GM21423 (cell line): Measurements from ENCODE around the gene PRKAA2.

ENCODE experiments used
- ATAC-seq: cut with Tn5 transposase; IDR thresholded peaks from one replicate; pipeline ENCODE4 v1.9.1; 2021; ENCODE audit warnings: mild to moderate bottlenecking, moderate library complexity; ENCODE audit not compliant: unreplicated experiment

Gene PRKAA2

DNA sequence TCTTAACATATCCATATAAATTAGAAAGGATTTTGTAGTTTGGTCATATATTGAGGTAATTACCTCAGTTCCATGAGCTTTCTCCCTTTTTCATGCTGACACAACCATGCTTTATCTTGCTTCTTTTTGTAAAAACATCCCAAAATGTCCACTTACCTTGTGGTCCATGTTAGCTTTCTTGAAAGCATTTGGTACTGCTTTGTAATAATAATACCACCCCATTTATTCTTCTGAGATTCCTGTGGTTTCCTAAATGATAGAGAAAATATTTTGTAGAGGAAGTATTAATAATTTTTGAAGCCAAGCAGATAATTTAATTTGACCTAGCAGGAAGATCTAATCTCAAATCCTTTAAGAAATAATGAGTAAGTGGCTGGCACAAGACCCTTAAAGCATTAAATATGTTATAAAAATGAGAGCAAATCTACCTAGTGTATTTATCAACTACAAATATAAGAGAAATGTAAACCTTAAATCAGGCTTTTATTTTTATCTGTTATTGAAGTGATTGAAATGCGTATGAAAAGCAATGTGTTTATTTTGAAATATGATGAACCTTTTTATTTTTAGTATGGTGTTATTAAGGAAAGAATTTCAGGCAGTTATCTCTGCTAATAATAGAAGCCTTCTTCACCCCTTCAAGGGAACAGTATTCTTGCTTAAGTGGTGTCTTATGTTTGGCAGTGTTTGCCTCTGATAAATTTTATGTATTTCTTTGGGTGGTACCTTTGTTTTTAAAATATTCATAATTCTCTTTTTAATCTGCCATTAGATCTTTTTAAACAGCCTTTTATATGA lies 9.2 kb downstream of the PRKAA2 start:
- no peak for ATAC-seq

DNA sequence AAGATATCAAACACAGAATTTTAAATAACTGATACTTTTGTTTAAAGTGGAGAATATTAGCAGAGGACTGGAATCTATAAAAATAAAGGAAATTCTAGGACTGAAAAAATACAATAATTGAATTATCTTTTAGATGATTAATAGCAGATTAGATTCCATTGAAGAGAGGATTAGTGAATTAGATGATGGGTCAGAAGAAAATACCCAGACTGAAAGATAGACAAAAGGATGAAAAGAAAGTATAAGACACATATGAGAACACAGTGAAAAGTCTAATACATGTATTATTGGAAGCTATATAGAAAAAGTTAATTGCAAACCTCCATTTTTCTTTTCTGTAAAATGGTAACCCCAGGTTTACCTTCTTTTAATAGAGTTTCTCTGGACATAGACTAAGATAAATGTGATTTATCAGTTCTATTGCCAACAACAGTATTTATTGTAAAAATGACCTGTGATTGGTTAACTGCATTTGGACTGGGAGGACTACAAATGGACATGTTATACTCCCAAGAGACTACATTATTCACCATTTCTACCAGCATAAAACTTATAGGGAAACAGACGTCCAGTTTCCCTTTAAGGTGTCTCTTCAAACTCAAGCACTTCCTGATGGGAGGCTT lies 11.0 kb downstream of the PRKAA2 start:
- no peak for ATAC-seq

DNA sequence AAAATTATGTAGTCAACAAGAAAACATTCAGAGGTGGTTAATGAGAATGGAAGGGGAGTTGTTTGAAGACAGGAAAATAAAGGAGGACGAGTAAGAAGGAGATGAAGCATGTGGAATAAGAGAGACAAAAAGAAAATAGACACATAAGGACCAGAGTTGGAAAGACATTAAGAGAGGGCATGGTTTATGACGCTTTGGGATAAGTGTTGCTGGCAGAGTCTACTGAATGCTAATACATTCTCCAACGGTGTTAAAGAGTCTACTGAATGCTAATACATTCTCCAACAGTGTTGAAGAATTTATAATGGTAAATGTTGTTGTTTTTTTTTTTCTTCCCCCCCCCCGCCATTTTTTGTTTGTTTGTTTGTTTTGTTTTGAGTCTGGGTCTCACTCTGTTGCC lies 13.1 kb downstream of the PRKAA2 start:
- no peak for ATAC-seq

DNA sequence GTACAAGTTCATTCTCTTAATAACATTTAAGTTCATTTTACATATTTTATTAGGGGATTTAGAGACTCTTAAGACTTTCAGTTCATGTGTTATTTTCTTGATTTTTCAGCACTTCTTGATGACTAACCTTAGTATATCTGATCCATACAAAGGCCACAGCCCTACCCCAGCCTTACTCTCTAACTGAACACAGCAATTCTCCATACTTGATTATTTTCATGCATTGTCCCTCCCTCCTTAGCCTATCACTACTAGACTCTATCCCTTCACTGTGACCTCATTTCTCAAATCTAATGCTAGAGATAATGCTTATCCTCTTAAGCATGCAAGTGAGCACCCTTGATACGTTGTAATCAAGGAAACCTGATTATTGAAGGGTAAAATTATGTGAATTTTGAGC lies 15.2 kb downstream of the PRKAA2 start:
- no peak for ATAC-seq

DNA sequence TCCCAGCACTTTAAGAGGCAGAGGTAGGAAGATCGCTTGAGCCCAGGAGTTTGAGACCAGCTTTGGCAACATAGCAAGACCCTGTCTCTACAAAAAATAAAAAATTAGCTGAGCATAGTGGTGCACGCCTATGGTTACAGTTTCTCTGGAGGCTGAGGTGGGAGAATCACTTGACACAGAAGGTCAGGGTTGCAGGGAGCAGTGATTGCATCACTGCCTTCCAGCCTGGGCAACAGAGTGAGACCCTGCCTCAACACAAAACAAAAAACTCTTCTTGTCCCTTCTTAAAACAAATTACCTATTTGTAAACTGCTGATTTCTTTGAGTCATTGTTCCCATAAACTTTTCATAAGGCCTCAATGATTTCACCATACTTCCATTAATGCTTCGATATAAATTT lies 18.7 kb downstream of the PRKAA2 start:
- no peak for ATAC-seq

DNA sequence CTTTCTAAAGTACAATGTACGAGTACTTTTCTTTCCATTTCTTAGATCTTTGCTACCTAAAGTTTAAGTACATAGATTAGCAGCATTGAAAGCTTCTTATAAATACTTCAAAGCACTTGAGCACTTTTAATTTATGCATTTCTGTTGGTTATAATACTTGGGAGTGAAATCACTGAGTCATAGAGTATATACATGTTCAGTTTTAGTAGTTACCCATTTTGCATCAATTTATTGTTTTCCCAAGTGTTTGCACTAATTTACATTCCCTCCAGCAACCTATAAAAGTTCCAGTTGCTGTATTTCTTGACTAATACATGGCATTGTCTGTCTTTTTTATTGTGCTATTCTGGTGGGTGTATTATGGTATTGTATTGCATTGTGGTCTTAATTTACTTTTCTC lies 20.3 kb downstream of the PRKAA2 start:
- no peak for ATAC-seq

DNA sequence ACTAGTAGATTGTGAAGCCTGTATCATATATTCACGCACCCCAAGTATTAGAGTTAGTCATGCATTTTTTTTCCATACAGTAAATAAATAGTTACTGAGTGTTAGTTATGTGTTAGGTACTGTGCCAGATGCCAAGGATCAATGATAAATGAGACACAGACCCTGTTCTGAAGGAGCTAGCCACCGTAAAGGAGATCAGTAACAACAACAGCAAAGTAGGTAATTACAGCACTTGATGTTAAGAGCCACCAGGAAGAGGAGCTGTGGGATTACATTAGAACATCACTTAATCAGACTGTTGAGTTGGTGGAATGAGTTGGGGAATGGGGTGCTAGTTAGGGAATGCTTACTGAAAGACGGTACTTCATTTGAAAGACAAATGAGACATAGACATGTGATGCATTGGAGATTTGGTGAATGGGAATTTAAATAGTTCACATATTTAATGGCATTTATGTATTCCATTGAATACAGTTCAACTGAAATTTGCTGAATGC lies 21.0 kb downstream of the PRKAA2 start:
- ATAC-seq = no peak

DNA sequence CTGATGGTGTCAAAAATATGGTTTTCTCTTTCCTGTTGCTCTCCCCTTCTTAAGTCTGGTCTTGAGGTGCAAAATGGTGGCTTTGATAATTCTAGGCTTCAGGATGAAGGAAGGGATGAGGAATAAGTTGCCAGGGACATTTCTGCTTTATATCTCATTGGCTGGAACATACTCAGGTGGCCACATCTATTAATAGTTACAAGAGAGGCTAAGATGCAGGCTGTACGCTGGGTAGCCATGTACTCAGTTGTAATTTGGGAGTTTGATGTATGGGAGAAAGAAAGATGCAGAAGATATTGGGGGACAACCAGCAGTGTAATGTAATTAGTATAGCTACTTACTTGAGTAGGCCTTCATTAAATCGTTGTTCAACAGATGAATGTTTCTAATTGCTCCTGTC lies 25.2 kb downstream of the PRKAA2 start:
- no peak for ATAC-seq

DNA sequence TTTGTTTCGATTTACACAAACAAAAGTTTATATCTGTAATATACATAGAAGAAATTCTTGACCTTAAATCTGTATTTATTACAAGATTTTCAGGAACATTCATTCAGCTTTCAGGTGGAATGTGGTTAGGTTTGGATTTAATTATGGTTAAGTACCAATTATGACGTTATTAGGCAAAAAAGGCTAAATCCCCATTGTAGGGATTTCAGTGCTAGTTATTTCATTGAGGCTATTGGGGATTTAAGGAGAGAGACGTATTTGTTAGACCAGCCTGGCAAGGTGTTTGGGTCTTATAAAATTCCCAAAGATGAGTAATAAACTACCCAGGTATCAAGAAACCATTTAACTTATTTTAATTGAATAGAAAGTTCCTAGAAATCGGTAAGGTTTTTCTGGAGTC lies 26.0 kb downstream of the PRKAA2 start:
- ATAC-seq = no peak

DNA sequence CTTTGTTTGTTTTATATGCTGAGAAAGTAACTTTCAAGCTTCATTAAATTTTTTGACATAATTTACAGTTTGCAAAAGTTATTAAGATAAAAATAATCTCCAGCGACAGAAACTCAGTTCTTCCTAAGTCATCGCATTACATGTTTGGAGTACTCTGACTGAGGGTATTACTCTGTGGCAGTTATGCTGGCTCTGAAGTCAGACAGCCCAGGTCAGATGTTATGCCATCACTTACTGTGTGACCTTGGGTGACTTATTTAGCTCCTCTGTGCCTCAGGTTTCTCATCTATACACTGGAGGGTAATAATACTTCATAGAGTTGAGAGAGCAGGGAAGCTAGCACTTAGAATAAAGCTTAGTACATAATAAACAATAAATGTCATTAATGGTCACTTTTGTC lies 26.4 kb downstream of the PRKAA2 start:
- no peak for ATAC-seq

DNA sequence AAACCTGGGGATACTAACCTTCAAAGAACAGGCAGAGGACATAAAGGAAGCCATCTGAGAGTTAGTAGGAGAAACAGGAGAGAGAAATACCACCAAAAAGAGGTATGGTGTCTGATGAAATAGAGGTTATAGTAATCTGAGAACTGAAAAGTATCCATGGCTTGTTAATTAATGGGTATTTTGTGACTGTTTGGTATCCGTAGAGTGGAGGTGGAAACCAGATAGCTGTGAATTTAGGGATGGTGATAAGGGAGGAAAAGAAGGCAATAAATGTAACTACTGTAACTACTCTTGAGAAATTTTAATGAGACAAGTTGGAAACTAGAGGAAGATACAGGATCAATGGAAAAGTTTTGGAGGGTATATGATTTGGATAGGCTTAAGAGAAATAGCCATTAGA lies 27.5 kb downstream of the PRKAA2 start:
- no peak for ATAC-seq

DNA sequence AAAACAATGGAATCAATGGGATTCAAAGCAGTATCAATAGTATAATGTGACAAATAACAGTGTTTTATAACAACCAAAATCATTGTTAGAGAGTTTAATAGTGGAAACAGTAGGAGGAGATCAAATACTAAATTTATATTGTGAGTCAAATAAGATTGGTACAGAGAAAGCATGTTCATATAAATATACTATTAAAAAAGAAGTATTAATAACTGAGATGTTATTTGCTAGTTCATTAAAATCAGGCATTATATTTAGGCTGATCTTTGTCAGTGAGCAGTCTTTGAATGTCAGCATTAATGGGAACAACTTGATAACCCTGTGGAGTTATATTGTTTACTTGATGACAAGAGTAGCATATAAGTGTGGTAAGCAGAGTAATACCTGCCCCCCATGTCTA lies 30.6 kb downstream of the PRKAA2 start:
- no peak for ATAC-seq

DNA sequence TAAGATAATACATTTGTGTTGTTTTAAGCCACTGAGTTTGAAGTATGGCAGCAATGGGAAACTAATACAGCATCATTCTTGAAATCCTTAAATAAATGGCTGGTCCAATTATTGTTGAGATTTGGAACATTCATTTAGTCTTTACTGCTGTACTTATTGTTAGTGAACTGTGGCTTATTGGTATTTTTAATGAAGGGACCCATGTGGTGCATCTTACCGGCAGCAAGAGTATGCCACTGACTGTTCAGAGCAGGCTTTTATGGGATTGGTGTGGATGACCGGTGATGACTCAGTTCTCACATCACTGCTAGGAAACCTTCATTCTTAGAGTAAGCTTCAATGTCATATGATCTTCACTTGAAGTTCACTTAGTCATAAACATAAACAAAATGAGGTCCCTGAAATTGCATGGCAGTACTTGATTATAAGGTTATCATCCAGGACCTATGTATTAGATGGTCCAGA lies 31.5 kb downstream of the PRKAA2 start:
- no peak for ATAC-seq

DNA sequence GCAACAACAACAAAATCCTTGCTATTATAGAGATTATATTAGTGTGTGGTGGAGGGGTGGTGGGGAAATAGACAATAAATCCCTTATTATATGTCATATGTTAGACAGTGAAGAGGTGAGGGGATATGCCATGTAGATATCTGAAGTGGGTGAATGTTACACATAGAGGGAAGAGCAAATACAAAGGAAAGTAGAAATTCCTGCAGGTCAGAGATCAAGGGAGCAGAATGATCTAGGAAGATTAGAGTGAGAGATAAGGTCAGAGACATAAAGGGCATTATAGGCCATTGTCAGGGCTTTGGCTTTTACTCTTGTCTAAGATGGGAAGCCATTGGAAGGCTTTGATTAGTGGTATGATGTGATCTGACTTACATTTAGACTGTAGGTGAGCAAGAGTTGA lies 38.5 kb downstream of the PRKAA2 start:
- ATAC-seq = no peak

DNA sequence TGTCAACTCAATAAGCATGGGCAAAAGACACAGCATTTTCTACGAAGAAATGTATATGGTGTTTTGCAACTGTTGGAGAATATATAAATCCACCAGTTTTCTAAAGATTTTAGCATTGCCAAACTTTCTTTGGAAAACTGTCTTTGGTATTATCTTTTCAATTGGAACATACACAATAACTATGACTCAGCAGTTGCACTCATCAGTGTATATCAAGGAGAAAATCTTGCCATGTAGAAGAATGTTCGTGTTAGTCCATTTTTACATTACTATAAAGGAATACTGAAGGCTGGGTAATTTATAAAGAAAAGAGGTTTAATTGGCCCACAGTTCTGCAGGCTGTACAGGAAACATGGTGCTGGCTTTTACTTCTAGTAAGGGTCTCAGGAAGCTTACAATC lies 41.1 kb downstream of the PRKAA2 start:
- ATAC-seq = no peak

DNA sequence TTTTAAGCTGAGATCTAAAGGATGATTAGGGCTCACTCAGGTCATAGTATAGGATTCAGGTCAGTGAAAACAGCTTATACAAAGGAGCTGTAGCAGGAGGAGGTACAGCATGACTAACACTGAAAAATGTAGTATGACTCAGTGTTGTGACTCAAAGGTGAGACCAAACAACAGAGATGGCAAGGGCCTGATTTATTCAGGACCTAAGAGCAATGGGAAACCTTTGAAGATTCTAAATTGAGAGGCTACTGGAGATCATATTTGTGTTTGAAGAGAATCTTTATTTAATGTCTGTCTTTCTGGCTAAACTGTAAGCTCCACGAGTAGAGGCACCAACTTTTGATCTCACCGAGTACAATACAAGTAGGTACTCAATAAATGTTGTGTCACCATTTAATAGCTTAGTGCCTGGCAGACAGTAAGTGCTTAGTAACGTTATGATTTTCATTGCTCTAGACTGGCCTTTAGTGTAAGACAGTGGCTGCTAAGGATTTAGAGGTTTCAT lies 43.5 kb downstream of the PRKAA2 start:
- ATAC-seq = peak; percentile 78

DNA sequence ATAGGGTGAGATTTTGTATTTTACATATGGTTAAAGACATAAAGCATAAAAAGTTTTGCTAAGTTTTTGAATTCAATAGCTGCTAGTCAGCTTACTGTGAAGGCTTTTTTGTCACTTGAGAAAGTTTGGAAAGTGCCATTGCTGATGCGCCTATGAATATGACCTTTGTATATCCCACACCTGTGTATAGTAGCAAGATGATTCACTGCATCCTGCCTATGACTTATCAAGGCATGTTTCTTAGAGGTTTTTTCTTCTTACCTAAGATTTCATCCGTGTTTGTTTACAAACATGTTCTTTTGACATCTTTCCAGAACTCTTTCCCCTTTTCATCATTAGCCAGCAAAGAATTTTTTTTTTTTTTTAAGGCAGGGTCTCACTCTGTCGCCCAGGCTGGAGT lies 51.5 kb downstream of the PRKAA2 start:
- no peak for ATAC-seq

DNA sequence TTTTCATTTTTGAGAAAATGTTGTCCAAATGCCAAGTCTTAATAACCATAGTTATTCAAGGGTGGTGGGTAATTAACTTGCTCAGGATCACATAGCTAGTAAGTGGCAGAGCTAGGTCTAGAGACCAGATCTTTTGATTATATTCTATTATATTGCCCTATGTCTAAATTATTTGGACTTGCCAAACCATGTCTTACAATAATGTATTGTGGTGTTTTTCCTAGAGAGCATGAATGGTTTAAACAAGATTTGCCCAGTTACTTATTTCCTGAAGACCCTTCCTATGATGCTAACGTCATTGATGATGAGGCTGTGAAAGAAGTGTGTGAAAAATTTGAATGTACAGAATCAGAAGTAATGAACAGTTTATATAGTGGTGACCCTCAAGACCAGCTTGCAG lies 58.6 kb downstream of the PRKAA2 start:
- no peak for ATAC-seq

DNA sequence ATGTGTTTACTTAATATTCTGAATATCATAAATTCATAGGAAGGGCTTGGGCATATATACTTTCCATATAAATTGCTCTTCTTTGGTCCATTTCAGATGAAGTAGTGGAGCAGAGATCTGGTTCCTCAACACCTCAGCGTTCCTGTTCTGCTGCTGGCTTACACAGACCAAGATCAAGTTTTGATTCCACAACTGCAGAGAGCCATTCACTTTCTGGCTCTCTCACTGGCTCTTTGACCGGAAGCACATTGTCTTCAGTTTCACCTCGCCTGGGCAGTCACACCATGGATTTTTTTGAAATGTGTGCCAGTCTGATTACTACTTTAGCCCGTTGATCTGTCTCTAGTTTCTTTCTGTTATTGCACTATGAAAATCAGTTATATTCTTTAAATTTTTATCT lies 62.3 kb downstream of the PRKAA2 start:
- no peak for ATAC-seq

DNA sequence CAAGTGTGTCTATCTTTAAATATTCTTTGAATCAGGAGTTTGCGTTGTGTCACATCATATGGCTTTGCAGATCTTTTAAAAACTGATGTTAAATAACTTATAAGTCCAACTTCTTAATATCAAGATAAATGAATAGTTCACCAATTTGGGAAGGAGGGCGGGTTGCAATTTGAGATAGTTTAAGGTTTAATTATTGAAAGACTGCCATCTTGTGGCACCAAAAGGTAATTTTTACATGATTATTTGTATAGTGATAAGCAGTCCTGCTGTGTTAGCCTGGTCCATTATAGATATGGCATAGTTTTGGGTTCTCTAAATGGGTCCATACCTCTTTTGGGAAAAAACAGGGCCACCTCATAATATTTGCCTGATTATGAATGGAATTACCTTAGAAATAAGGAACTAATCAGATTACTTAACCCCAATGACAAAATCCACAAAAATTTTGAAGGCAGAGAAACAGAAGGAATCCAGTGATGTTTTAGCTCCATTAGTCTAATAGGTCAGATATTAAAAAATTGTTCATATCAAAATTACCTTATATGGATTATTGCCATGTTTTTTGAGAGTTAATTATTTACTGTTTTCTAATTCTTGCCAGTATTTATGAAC lies 64.3 kb downstream of the PRKAA2 start:
- peak; percentile 53 for ATAC-seq

DNA sequence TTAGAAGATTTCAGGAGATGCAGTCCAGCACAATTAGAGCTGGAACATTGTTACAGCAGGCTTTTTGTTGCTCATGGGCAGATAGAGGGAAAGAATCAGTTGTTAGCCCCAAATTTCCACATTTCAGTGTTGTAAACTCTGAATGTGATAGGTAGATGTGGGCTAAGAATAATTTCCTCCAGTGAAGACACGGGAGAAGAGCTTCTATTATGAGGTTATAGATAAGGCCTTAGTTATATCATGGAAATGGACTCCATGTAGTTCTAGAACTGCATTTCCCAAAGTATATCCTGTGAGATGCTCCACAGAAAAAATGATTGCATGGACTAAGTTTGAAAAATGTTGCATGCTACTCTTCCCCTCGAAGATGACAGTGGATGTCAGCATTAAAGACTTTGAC lies 64.9 kb downstream of the PRKAA2 start:
- ATAC-seq = no peak

DNA sequence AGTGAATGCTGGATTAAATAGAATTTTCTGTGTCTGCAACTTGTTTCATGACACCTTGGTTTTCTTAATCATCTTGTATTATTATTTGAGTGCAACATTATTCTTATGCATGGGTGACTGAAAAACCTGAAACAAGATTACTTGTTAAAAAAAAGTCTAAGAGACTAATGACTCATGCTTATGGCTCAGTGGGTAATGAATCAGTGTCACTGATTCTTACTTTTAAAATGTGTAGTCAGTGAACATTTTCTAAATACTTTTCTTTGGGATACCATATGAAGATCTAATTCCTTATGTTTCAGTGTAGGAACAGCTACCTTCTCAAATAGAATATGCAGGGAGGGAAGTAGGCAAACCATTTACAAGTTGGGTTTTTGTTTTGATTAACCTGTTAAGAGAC lies 65.5 kb downstream of the PRKAA2 start:
- ATAC-seq = no peak
